H1 (cell line): ENCODE results near the gene MCF2L2. TPM values are rescaled to one million over a fixed set of nuclear protein-coding genes. Genes with fewer than 3 reads are reported as not detected.

ENCODE experiments used
- JUN ChIP-seq: IDR thresholded peaks from 2 replicates; pipeline ENCODE4 v1.6.1; 2011; ENCODE audit warnings: low read depth, mild to moderate bottlenecking, improper control_type of control experiment, low read length
- KDM4A ChIP-seq: IDR thresholded peaks from one replicate; pipeline ENCODE4 v1.7.1; 2012; ENCODE audit warnings: low read depth, mild to moderate bottlenecking, moderate library complexity, low read length, inconsistent platforms; ENCODE audit not compliant: severe bottlenecking
- POLR2A ChIP-seq, 2 experiments: IDR thresholded peaks; 1 replicate in 1 of 2; 2 replicates in 1 of 2; pipeline ENCODE4 v1.6.1; 2011; ENCODE audit warnings: low read depth in 2 of 2, low read length in 2 of 2, mild to moderate bottlenecking in 2 of 2; ENCODE audit errors: control extremely low read depth in 1 of 2
- SUZ12 ChIP-seq: fragments of 200-600 bp; sonication (generic); IDR thresholded peaks from 2 replicates; pipeline ENCODE4 v1.6.1; 2012; ENCODE audit warnings: mild to moderate bottlenecking, inconsistent platforms, low read length, moderate library complexity, mixed read lengths
- TAF7 ChIP-seq: optimal IDR thresholded peaks from 2 replicates; pipeline ENCODE3; 2011; ENCODE audit warnings: low read depth, mild to moderate bottlenecking, inconsistent platforms, low read length, moderate library complexity, borderline replicate concordance
- TCF12 ChIP-seq: IDR thresholded peaks from 2 replicates; pipeline ENCODE4 v1.6.1; 2011; ENCODE audit warnings: low read depth, mild to moderate bottlenecking, low read length
- ZNF274 ChIP-seq: IDR thresholded peaks from 2 replicates; pipeline ENCODE4 v1.7.0; 2012; ENCODE audit warnings: low read length, borderline replicate concordance; ENCODE audit errors: extremely low read depth
- polyA plus RNA-seq, 7 experiments: library from polyadenylated mRNA; depleted of rRNA in 3 of 7; stranded (reverse) in 5 of 7; unstranded in 2 of 7; fragments of >200 nt in 5 of 7; fragments of 200-250 nt in 2 of 7; gene quantifications; 1 replicate in 5 of 7; 2 replicates in 1 of 7; 4 replicates in 1 of 7; pipeline versions ENCODE4 v1.2.1 to v1.2.3, GENCODE V29; 2011 to 2013; ENCODE audit warnings: missing spikeins in 2 of 7, mixed read lengths in 2 of 7
- total RNA-seq: library from RNA; stranded (reverse); fragmentation: NEBNext Ultra II Directional; extraction: Animal tissue kit (Norgen Biotek cat#: 25700); gene quantifications from 2 replicates; pipeline ENCODE4 v1.2.1, GENCODE V29; 2021

The MCF2L2 gene
- total and polyA plus RNA-seq, 2 of the 8 experiments (the other 6 are each of a cell fraction or from before 2014, with no cell fraction given), result 4.1 to 13.7 TPM

DNA sequence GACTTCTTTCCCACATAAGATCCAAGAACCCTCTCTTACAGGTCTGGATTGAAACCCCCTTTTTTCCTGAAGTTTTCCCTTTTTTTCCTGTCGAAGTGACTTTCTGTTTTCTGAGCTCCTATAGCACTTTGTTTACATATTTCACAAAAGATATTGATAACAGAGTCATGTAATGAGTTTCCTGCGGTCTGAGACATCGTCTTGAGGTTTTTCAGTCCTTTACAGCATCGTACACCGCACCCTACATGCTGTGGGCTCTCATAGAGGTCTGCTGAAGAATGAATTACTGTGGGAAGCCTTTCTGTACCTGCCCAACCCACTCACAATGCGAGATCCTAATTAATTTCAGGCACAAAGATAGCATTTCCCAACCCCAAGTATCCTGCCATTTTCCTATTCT lies 53.1 kb downstream of the MCF2L2 start (continued):
- TF ChIP-seq TCF12, result no peak
- TF ChIP-seq KDM4A, result no peak
- no peak for TF ChIP-seq ZNF274
- TF ChIP-seq SUZ12, result no peak
- TF ChIP-seq JUN, result no peak
- no peak for TF ChIP-seq TAF7
- TF ChIP-seq POLR2A (IDR thresholded peaks at IDR 0.05; ENCODE audit: control extremely low read depth in 1 of 2, low read depth in 2 of 2, low read length in 2 of 2), result no peak
- TF ChIP-seq, all 59 proteins: peak for 0
